CD4-positive, alpha-beta T cell treated with Interleukin-15 for 1 hour (primary cell): ENCODE data around the gene PSME2.

Experiments used
- DNase-seq: peaks from one replicate; pipeline ENCODE4 v3.0.0-alpha.2; 2020

PSME2 gene

DNA sequence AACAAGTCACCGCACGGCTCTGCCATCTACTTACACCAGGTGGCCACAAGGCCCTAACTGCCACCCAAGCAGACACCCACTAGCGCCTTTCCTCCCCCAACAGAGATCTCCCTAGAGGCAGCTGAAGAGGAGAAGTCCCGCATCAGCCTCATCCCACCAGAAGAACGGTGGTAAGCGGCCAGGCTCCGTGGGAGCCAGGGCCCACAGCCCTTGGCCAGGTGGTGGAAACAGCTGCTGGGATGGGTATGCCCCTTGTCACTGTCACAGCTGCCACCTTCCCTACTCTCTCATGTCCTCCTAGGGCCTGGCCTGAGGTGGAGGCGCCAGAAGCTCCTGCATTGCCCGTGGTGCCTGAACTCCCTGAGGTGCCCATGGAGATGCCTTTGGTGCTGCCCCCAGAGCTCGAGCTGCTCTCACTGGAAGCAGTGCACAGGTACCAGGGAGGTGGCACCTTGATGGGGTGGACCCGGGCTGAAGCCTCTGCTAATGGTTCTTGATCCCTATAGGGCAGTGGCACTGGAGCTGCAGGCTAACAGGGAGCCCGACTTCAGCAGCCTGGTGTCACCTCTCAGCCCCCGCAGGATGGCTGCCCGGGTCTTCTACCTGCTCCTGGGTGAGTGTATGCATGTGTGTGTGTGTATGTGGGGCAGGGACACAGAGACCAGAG lies 33.0 kb upstream of the PSME2 start:
- DNase-seq, result no peak

DNA sequence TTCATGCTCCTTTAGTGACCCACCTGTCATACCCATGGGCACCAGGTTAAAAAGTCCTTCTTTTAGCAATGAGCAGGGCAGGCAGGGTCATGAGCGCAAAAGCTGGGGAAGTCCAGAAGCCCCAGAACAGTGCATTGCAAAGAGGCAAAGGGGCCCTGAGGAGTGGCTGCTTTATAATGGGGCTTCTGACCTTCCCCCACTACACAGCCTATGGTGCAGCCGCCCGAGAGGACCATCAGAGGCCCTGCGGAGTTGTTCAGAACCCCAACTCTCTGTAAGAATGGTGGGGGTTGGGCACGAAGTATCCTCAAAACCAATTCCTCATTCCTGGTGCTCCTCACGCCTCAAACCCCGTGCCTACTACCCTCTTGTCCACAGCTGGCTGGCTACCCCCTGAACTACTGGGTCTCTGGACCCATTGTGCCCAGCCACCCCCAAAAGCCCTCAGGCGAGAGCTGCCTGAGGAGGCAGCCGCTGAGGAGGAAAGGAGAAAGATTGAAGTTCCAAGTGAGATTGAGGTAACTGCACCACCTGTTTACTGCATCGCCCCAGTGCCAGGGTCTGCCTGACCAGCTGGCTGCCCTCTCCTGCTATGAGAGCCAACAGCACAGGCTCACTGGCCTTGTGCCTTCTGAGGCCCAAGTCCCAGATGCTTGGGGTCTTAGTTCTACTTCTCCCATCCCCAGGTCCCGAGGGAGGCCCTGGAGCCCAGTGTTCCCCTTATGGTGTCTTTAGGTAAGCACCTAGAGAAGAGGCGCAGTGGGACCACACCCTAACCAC lies 32.2 kb upstream of the PSME2 start:
- no peak for DNase-seq

DNA sequence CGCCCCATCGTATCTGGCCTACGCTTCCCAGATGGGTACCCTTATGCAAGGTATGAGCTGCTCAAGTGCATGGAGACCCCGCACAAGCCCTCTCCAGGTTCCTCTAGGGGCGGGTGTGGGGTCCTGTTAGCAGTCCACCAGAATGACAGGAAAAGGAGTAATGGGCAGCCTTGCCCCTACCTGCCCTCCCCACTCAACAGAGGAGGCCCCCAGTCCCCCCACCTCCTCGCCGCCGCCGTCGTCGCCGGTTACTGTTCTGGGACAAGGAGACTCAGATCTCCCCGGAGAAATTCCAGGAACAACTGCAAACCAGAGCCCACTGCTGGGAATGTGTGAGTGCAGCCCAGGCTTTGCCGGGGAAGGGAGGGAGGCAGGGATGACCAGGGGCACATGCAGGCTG lies 31.5 kb upstream of the PSME2 start:
- DNase-seq, result no peak

DNA sequence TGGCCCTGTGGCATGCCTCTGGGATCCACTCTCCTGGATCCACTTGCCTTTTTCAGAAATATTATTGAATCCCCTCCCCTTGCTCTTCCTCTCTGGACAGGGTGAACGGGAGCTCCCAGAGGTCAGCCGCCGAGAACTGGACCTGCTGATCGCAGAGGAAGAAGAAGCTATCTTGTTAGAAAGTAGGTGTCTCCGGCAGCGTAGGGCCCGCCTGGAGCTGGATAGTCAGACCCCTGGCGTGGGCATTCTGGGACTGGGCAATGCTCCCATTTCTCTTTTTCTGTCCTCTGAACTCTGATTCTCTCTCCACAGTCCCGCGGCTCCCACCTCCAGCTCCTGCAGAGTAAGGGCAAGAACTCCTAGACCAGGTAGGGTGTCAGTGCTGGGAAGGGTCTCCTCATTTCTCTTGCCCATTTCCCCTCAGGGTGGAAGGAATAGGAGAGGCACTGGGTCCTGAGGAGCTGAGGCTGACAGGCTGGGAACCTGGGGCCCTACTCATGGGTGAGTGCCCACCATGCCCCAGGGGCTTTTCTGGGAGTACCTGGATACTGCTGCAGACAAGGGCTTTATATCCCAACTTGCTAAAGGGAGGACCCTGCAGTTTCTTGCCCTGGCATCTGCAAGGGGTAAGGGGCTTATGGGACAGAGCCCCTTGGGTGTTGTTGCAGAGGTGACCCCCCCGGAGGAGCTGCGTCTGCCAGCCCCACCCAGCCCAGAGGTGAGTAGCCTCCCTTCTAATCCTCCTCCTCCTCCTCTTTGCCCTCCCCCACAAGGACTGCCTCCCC lies 30.8 kb upstream of the PSME2 start:
- no peak for DNase-seq

DNA sequence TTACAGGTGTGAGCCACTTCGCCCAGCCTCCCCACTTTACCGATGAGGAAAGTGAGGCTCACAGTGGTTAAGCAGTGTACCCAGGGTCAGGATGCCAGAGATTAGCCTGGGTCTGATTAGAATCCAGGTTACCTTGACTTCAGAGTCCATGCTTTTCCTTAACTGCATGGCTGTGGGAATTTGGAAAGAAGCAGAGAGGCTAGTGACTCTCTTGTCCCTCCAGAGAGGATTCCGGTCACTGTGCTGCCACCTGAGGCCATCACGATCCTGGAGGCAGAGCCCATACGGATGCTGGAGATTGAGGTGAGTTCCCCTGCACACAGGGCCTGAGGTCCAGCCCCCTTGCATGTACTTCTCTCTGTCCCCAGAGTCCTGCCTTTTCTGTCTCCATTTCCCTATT lies 30.2 kb upstream of the PSME2 start:
- DNase-seq, result no peak

GRCh38 chr14:24172871-24173281 lies 26.5 kb upstream of the PSME2 start:
- no peak for DNase-seq

DNA sequence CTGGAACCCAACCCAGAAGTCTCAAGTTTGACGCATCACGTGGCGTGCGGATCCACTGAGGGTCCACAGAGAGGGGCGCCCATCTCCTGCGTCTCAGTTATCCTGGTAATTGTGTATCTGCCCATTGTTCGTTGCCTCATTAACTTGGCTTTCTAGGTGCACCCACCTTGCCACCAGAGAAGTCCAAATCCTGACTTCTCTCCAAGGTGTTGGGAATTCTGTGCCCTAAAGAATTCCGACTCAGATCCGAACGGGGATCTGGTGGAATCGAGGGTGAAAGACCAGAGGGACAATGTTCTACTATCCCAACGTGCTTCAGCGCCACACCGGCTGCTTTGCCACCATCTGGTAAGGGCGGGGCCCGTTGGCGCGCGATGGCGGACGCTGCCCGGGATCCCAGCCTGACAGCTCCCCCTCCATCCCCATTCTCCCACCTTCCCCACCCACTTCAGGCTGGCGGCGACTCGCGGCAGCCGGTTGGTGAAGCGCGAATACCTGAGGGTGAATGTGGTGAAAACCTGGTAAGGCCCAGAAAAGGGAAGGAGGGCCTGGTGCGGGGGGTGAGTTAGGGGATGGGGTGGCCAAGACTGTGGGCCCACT lies 26.0 kb upstream of the PSME2 start:
- no peak for DNase-seq

DNA sequence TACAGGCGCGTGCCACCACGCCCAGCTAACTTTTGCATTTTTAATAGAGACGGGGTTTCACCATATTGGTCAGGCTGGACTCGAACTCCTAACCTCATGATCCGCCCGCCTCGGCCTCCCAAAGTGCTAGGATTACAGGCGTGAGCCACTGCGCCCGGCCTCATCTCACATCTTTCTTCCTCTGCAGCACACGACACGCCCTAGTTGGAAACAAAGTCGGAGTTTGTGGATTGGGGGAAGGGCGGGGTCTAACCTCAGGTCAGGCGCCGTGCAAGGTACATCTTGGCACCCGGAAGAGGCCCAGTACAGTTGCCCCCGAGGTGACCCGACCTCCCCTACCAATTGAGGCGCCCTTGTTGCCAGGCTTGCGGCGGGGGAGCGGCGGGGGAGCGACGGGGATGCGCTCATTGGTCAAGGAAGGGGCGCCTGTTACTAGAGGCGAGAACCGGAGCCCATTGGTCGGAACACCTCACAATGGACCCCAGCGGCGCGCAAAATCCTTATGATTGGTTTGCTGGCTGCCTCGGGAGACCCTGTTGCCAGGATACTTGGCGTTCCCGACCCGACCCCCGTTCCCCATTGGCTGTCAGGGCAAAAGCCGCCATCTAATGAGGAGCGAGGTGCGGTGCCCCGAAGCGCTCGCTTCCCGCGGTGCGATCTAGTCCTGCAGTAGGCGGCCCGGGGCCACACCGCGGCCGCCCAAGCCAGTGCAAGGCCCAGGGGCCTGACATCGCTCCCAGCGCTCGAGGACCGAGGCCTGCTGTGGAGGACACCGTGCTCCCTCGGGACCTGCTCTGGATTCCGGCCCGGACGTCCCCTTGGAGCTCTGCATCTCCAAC lies 25.2 kb upstream of the PSME2 start, which contains the start of gene REC8:
Gene REC8, plus strand, starts transcription at position 659 of the 839 bp plus-strand sequence. CDS start 473 bp downstream, outside the sequence.
- DNase-seq, result peak; percentile 88

GRCh38 chr14:24167469-24168114 lies 21.2 kb upstream of the PSME2 start:
- DNase-seq, result no peak

- no peak for DNase-seq
Observed at GRCh38 chr14:24165785-24166184, 19.4 kb upstream of the PSME2 start.

DNA sequence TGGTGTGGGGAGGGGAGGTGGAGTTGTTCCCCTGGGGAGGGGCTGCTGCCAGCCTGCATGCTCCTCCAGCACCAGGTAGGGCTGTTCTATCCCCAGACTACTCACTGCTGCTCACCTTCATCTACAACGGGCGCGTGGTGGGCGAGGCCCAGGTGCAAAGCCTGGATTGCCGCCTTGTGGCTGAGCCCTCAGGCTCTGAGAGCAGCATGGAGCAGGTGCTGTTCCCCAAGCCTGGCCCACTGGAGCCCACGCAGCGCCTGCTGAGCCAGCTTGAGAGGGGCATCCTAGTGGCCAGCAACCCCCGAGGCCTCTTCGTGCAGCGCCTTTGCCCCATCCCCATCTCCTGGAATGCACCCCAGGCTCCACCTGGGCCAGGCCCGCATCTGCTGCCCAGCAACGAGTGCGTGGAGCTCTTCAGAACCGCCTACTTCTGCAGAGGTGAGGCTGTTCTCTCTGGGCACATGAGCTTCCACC lies 18.1 kb upstream of the PSME2 start:
- DNase-seq, result no peak

DNA sequence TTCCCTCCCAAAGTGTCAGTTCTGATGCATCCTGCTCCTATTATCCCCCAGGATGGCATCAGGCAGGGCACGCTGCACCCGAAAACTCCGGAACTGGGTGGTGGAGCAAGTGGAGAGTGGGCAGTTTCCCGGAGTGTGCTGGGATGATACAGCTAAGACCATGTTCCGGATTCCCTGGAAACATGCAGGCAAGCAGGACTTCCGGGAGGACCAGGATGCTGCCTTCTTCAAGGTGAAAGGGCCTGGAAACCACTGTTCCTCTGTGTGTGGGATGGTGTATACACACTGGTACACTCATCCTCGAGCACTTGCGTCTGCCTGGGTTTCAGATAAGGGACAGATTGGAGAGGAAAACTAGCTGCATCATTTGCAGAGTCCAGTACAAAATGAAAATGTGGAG lies 15.7 kb upstream of the PSME2 start:
- no peak for DNase-seq

- DNase-seq, result peak; percentile 95
Observed at GRCh38 chr14:24160850-24161804, 14.7 kb upstream of the PSME2 start, which contains the start of gene IRF9. Gene IRF9, plus strand, starts transcription at chr14:24161265. Its CDS starts 880 bp downstream, at chr14:24162145.

- no peak for DNase-seq
Observed at GRCh38 chr14:24160499-24160849, 14.1 kb upstream of the PSME2 start.

GRCh38 chr14:24159777-24160498 lies 13.5 kb upstream of the PSME2 start:
- no peak for DNase-seq

DNA sequence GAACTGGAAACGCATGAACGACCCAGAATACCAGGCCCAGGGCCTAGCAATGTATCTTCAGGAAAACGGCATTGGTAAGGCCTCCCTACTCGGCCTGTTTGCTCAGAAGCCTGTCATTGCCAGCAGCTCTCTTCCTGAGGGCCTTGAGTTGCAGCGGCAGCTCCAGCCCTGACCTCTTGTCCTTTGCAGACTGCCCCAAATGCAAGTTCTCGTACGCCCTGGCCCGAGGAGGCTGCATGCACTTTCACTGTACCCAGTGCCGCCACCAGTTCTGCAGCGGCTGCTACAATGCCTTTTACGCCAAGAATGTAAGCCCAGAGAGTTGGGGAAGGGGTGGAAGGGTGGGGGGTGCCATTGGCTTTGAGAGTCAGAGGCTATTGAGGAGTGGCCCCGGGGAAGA lies 10.9 kb upstream of the PSME2 start:
- DNase-seq, result no peak

GRCh38 chr14:24156840-24157239 lies 10.4 kb upstream of the PSME2 start:
- no peak for DNase-seq

DNA sequence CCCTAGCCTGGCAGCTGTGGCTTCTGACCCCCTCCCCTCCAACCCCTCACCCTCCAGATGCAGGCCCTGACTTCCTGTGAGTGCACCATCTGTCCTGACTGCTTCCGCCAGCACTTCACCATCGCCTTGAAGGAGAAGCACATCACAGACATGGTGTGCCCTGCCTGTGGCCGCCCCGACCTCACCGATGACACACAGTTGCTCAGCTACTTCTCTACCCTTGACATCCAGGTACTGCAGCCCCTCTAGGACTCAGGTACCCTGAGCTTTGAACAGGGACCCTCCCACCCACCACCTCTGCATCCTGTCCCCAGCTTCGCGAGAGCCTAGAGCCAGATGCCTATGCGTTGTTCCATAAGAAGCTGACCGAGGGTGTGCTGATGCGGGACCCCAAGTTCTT lies 8.7 kb upstream of the PSME2 start:
- DNase-seq, result no peak

- no peak for DNase-seq
Observed at GRCh38 chr14:24151404-24152080, 5.1 kb upstream of the PSME2 start.
